Activated CD4-positive, alpha-beta T cell treated with anti-CD3 and anti-CD28 coated beads, Interleukin-2, amount 50 U/mL, for 48 hours (primary cell): Measurements from ENCODE around the gene STRN3.
"Not testable (repeated sequence)": the region's sequence is repeated elsewhere in the genome, so short reads cannot be mapped to it uniquely, and the experiment has no call there.

Experiments used
- DNase-seq, 2 experiments: peaks; one replicate each; pipeline ENCODE4 v3.0.0-alpha.2; 2020

STRN3 gene

DNA sequence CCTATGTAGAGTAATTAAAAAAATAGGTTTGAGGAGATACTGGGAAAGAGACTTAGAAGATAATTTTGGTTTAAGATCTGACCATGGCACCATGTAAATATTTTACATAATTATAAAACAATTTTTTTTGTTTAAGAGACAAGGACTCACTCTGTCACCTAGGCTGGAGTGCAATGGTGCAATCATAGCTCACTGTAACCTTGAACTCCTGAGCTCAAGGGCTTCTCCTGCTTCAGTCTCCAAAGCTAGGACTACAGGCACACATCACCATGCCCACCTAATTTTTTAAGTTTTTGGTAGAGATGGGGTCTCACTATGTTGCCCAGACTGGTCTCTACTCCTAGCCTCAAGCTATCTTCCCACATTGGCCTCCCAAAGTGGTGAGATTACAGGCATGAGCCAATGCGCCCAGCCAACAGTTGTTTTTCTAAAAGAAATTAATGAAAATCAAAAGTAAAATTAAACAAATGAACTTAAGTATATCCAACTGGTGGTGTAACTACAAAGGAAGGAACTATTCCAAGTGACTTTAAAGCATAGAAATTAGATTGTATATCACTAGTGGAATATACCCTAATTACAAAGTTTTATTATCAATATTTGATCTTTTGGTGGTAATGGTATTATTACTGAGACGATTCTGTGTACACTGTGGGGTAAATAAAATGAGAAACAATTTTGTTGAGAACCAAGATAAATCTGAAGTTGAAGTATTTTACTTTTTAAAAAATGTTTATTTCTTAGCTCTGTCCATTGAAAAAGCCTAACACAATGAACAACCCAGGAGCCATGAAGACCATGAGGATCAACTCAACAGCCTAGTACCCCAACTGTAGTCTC, 122.7 kb downstream of the STRN3 start:
- no peak for DNase-seq

DNA sequence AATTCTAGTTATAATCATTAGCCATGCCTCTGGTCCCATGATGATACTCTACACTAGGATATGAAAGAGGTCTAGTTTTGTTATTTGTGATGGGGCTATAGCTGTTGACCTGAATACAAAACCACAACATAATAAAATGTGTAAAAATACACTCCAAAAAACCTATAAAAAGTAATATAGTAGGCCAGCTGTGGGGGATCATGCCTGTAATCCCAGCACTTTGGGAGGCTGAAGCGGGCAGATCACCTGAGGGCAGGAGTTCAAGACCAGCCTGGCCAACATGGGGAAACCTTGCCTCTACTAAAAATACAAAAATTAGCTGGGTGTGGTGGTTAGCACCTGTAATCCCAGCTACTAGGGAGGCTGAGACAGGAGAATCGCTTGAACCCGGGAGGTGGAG, 129.1 kb downstream of the STRN3 start:
- not testable (repeated sequence) for DNase-seq

DNA sequence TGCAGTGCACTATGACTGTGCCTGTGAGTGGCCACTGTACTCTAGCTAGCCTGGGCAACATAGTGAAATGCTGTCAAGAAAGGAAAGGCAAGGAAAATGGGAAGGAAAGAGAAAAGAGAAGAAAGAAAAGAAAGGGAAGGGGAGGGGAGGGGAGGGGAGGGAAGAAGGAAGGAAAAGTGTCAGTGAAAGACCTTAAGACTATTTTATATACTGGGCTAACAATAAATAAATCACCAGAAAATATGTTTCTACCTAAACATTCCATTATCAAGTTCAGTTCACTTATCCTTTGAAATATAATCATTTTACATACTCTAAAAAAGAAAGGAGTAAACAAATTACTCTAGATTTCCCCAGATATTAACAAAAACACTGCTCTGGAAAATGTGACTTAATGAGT, 129.7 kb downstream of the STRN3 start:
- DNase-seq = no peak

DNA sequence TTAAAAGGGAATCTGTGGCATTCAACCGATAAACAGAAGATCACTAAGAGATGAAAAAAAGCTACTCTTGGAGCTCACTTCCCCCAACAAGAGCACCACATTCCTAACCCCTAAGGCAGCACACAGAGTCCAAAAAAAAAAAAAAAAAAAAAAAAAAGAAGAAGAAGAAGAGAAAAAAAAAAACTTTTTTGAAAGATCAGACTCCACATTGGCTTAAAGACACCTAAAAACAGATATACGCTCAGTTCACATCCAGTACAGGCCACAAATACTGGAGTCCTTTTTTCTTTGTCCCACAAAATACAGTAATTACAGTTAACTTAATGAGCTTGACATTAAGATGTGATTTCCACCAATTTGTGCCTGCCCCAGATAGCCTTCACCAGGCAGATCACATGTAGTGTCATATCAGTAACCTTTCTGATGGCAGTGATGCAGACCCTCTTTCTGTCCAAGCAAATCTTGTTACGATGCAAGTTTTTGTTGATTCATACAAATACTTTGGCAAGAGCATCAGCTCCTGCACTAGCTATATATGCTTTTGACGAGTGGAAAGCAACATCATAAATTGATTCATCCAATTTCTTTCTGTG, 131.2 kb downstream of the STRN3 start:
- no peak for DNase-seq

- no peak for DNase-seq
Observed at GRCh38 chr14:30893819-30894218, 132.4 kb downstream of the STRN3 start.

DNA sequence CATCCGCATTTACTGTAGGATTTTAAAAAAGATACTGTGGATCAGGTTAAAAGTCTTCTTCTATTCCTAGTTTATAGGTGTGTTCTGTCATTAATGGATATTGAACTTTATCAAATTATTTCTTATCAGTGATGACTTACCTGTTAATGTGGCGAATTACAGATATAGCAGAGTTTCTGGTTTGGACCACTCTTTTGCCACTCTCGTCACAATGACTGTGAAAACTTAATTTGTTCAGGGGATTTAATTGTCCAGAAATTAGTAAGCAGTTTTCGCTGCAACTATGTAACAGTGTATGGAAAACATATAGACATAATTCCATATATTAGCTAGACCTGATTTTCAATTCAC, 137.0 kb downstream of the STRN3 start:
- no peak for DNase-seq

GRCh38 chr14:30888480-30889243, 137.5 kb downstream of the STRN3 start:
- no peak for DNase-seq

GRCh38 chr14:30885840-30886740, 140.1 kb downstream of the STRN3 start:
- no peak for DNase-seq

DNA sequence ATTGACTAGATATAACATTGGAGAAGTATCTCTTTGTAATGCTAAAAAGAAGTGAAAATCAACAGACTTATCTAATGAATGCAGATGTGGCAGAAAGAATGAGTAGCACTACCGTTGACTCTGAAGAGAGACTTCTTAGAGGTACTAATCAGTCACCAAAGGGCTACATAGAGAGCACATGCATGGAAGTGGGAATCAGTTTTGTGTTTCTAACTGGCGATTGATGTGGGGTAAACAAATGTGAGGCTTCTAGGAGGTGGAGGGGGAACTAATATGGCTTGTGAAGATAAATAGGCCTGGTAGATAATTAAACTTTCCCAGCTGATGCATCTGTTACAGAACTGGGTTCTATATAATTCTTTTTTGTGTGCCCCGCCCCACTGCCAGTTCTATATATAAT, 141.3 kb downstream of the STRN3 start:
- DNase-seq = no peak

DNA sequence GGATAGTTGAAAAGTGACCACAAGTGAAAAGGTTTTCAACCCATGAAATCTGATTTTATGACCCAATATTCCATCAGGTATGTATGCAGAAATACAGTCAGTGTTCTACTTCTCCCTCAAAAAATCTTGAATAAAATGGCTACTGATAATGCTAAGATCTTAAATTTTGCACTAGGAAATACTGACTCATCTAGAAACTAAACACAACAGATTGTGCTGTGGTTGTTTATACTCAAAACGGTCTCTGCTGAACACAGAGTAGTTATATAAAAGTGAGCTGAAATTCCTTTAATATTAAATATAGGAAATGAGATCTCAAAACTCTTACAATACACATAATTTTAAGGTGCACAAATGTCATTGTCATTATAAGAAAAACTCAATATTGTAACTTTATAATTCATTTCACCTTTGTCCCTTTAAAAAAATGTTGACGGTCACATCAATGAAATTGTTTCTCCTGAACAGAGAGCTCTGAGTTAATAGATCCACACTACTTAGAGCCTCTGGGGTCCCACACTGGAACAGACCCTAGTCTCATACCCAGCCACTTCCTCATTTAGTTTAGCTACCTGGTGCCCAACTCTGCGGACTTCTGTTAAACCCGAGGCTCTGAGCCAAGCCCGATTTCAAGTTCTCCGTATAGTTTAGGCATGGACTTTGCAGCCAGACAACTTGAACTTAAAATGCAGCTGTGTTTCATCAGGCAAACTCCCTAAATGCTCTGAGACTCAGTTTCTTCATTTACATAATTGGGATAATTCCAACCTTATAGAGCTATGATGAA, 142.5 kb downstream of the STRN3 start:
- no peak for DNase-seq

DNA sequence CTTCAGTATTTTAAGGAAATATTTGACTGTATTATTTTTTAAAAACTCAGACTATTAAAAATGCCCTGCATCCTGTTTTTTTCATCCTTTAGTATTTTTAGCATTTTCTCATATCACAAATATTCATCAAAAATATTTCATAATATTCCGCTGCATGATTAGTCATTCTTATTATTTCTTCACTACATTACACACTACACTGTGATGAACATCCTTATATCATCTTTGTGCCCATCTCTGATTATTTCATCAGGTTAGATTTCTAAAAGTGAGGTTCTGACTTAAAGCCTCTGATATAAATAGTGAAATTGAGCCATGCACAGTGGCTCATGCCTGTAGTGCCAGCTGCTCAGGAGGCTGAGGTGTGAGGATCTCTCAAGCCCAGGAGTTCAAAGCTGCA, 143.7 kb downstream of the STRN3 start:
- DNase-seq = no peak

GRCh38 chr14:30876692-30877091, 149.5 kb downstream of the STRN3 start:
- DNase-seq = no peak

- DNase-seq = no peak
Observed at GRCh38 chr14:30875788-30876053, 150.5 kb downstream of the STRN3 start.

GRCh38 chr14:30874999-30875787, 151.0 kb downstream of the STRN3 start:
- peak in 1 of 2 experiments; percentile 20 for DNase-seq

GRCh38 chr14:30874120-30874998, 151.8 kb downstream of the STRN3 start, which contains the start of gene COCH:
Gene COCH (plus strand): TSS chr14:30874559. CDS start chr14:30874939, 380 bp downstream.
- DNase-seq = peak; percentile 32 to 41

GRCh38 chr14:30873308-30874119, 152.7 kb downstream of the STRN3 start:
- DNase-seq = no peak

DNA sequence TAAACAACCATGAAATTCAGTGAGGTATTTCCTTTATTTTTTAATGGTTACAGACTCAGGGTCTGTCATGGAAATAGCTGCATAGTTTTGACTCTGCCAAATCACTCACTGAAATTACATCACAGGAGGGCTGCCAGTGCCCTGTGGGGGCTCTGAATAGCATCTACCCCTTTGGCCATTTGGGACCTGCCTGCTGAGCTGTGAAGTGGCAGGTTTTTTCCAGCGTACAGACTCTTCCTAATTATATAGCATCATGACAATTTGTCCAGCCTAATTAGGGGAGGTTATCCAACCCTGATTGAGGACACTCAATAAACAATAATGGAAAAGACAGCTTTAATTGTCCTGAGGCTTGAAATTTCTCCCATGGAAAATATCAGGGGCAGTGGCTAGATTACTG, 153.6 kb downstream of the STRN3 start:
- no peak for DNase-seq

- no peak for DNase-seq
Observed at GRCh38 chr14:30869551-30870155, 156.5 kb downstream of the STRN3 start.

GRCh38 chr14:30868736-30869135, 157.4 kb downstream of the STRN3 start:
- DNase-seq = no peak
